ENCODE results near the gene LGR6. TPM values are rescaled to one million over a fixed set of nuclear protein-coding genes. Genes with fewer than 3 reads are reported as not detected.
A peak's percentile ranks its signal among the peaks of the same experiment; 100 is the strongest.

The LGR6 gene
- total and polyA plus RNA-seq, 2 of the 8 experiments (the other 6 are each of a cell fraction or from before 2014, with no cell fraction given) = 0.50 to 1.0 TPM

DNA sequence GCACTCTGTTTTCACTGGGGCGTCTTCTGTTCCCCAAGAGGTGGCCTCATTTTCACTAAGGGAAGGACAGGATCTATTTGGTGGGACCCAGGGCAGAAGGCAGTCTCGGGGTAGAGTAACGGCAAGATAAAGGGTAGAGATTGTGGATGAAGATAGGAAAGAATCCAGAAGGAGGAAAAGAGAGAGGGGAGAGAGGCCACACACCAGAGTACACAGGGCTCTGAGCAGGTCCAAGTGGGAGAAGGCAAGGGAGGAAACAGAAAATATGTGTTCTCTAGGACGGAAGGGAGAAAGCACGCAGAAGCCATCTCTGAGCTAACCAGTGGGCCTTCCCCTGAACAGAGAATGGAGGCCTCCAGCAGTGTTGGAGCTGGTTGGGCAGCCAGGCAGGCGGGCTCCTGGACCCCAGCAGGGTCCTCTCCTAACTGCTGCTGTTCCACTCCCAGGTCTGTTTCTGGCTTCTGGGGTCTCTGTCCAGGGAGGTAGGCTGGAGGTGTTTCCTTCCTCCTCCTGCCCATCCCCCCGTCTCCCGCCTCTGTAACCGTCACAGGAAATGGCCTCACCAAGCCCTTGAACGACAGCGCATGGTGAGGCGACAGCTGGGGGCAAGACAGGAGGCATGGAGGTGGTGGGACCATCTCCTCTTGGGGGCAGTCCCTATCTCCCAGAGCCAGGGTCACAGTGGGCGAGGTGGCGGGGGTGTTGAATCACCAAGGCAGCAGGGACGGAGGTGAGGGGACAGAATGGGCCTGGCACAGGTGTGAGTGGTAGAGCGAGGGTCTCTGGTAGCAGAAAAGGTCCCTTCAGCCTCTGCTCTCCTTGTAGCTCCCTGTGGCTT lies 33.8 kb upstream of the LGR6 start:
- no peak overlapping the region for H3K4me3 ChIP-seq (ENCODE audit: extremely low read depth in 1 of 4, insufficient read depth in 2 of 4, low read depth in 3 of 4, low read length in 4 of 4)
- H2BK12ac ChIP-seq (ENCODE audit: low read depth, low read length) = peak overlapping the region; percentile 92; the same call in 1 of the 2 replicates
- no peak overlapping the region for H3K23ac ChIP-seq (ENCODE audit: insufficient read length)
- H3K9ac ChIP-seq (replicated peaks in 1 of 4; ENCODE audit: extremely low read depth in 1 of 4, low read depth in 3 of 4, low read length in 3 of 4) = no peak overlapping the region
- H2BK20ac ChIP-seq (ENCODE audit: low read length) = peak overlapping the region; percentile 72; the same call in 1 of the 2 replicates
- no peaks in the 10 kb centered on the region for H3K79me2 ChIP-seq (ENCODE audit: control insufficient read depth in 1 of 2, insufficient read depth in 2 of 2, low read length in 2 of 2)
- H3K27me3 ChIP-seq (replicated peaks in 1 of 4; ENCODE audit: control insufficient read depth in 3 of 4, extremely low read depth in 1 of 4, insufficient read depth in 3 of 4, low read length in 3 of 4) = no peaks in the 10 kb centered on the region
- H3K18ac ChIP-seq (ENCODE audit: extremely low read depth, low read length) = peak overlapping the region; percentile 78
- DNase-seq (ENCODE audit: low read depth in 1 of 2, low spot score in 2 of 2) = no peak
- 0 out of 2 replicates have a peak overlapping the region, but pooled peaks have one; percentile 34 for H2AFZ ChIP-seq (ENCODE audit: low read length)
- 0 out of 2 replicates have a peak overlapping the region, but pooled peaks have one; percentile 34 for H2AK5ac ChIP-seq (ENCODE audit: low read depth, low read length)
- H2BK120ac ChIP-seq (replicated peaks; ENCODE audit: low read depth, low read length) = no peak overlapping the region
- peaks cover 2 to 29% (median 11%) of the 10 kb centered on the region in 4 experiments for H3K4me1 ChIP-seq (replicated peaks in 1 of 4; ENCODE audit: control insufficient read depth in 3 of 4, insufficient read depth in 4 of 4, low read length in 3 of 4)
- no peak overlapping the region for H3K56ac ChIP-seq (replicated peaks; ENCODE audit: insufficient read length, low read depth, low read length)
- no peaks in the 10 kb centered on the region for H3K79me1 ChIP-seq (ENCODE audit: low read depth, low read length)
- H3K27ac ChIP-seq (ENCODE audit: low read depth, low read length) = no peak overlapping the region
- H4K20me1 ChIP-seq (replicated peaks in 1 of 2; ENCODE audit: control insufficient read depth in 1 of 2, insufficient read depth in 2 of 2, low read length in 2 of 2) = no peaks in the 10 kb centered on the region
- H4K91ac ChIP-seq (replicated peaks; ENCODE audit: insufficient read length, low read length) = peak overlapping the region; percentile 4
- no peak for FAIRE-seq
- ChIA-PET CTCF (ENCODE audit: partially characterized antibody) (interaction anchor here (0.6 to 2.7 kb wide), 12 partner anchors 12 to 1544 kb away, joined by 3 to 10 read pairs (median 3); partner anchors contain the start of gene LGR6), POLR2A (ENCODE audit: partially characterized antibody) (interaction anchor here (0.6 kb wide), 1 partner anchor 15 kb away, joined by 3 read pairs; no protein-coding TSS in a partner anchor)
- H3K4ac ChIP-seq (replicated peaks; ENCODE audit: insufficient read length, low read depth, low read length) = no peak overlapping the region
- no peaks in the 10 kb centered on the region; a peak in 1 of 4 replicates for H3K9me3 ChIP-seq (ENCODE audit: insufficient read depth in 2 of 2, low read depth in 1 of 2, low read length in 1 of 2)
- no peak overlapping the region for H4K5ac ChIP-seq (ENCODE audit: insufficient read length, low read depth, low read length)
- peak overlapping the region; percentile 68; the same call in 1 of the 2 replicates for H2BK5ac ChIP-seq (ENCODE audit: low read depth, low read length)
- no peaks in the 10 kb centered on the region for H3K23me2 ChIP-seq (ENCODE audit: low read depth, low read length)
- no peaks in the 10 kb centered on the region for H3K36me3 ChIP-seq (ENCODE audit: control insufficient read depth in 2 of 4, insufficient read depth in 4 of 4, low read length in 3 of 4)
- TF ChIP-seq CREB1 (IDR thresholded peaks at IDR 0.05) (no peak), MAFK (IDR thresholded peaks at IDR 0.05; ENCODE audit: low read depth, low read length) (no peak)
- no peak overlapping the region for H3K14ac ChIP-seq (ENCODE audit: insufficient read length)
- peak overlapping the region; percentile 92 for H2BK15ac ChIP-seq (ENCODE audit: low read length)
- no peak overlapping the region for H3K4me2 ChIP-seq (ENCODE audit: insufficient read depth in 1 of 2, low read depth in 2 of 2, low read length in 2 of 2)
- 92% methylated on average over 16 of the region's 16 CpGs; no CpG with 5 or more reads in 1 of the 2 experiments for WGBS, 2 experiments (ENCODE audit: extremely low coverage in 1 of 2, insufficient coverage in 1 of 2, insufficient read length in 1 of 2, insufficient replicate concordance in 2 of 2, low coverage in 1 of 2, low lambda C conversion rate in 2 of 2, missing lambda C conversion rate in 1 of 2)
- no peak overlapping the region for H4K8ac ChIP-seq (ENCODE audit: extremely low read depth, insufficient read depth, low read length)
